H9 (cell line): ENCODE results near the gene CCDC27. TPM values are rescaled to one million over a fixed set of nuclear protein-coding genes. Genes with fewer than 3 reads are reported as not detected.

ENCODE experiments used
- DNase-seq: peaks from one replicate; pipeline ENCODE4 v3.0.0-alpha.2; 2017
- H2AFZ ChIP-seq: one replicate; pipeline ENCODE4 v1.6.1; 2013; ENCODE audit warnings: mild to moderate bottlenecking, low read length, control low read depth, moderate library complexity
- H2AK5ac ChIP-seq: 2 replicates; pipeline ENCODE4 v1.6.1; 2013; ENCODE audit warnings: low read length, control low read depth, mixed read lengths; ENCODE audit not compliant: insufficient read length
- H2BK120ac ChIP-seq: one replicate; pipeline ENCODE4 v1.6.1; 2013; ENCODE audit warnings: low read depth, mild to moderate bottlenecking, low read length, control low read depth, inconsistent platforms; ENCODE audit not compliant: poor library complexity, severe bottlenecking
- H2BK12ac ChIP-seq: 2 replicates; pipeline ENCODE4 v1.6.1; 2013; ENCODE audit warnings: low read length, control low read depth, mixed read lengths, low read depth; ENCODE audit not compliant: insufficient read length
- H2BK15ac ChIP-seq: 2 replicates; pipeline ENCODE4 v1.6.1; 2013; ENCODE audit warnings: low read depth, low read length, control low read depth
- H2BK20ac ChIP-seq: one replicate; pipeline ENCODE4 v1.6.1; 2013; ENCODE audit warnings: low read depth, mild to moderate bottlenecking, low read length, control low read depth, inconsistent platforms; ENCODE audit not compliant: poor library complexity, severe bottlenecking
- H2BK5ac ChIP-seq: 2 replicates; pipeline ENCODE4 v1.6.1; 2013; ENCODE audit warnings: low read length, control low read depth, mixed read lengths; ENCODE audit not compliant: insufficient read length
- H3K14ac ChIP-seq: 2 replicates; pipeline ENCODE4 v1.6.1; 2013; ENCODE audit warnings: low read length, control low read depth; ENCODE audit not compliant: insufficient read depth
- H3K18ac ChIP-seq: 2 replicates; pipeline ENCODE4 v1.6.1; 2013; ENCODE audit warnings: low read depth, mild to moderate bottlenecking, mixed read lengths, low read length, control low read depth; ENCODE audit not compliant: insufficient read length
- H3K23ac ChIP-seq: 2 replicates; pipeline ENCODE4 v1.6.1; 2013; ENCODE audit warnings: low read length, control low read depth, mixed read lengths, low read depth; ENCODE audit not compliant: insufficient read length
- H3K23me2 ChIP-seq: 2 replicates; pipeline ENCODE4 v1.6.1; 2013; ENCODE audit warnings: low read depth, mild to moderate bottlenecking, mixed read lengths, low read length, control low read depth; ENCODE audit not compliant: insufficient read length, poor library complexity, severe bottlenecking
- H3K27ac ChIP-seq: 2 replicates; pipeline ENCODE4 v1.5.1; 2013; ENCODE audit warnings: low read length, control low read depth, mixed read lengths, low read depth; ENCODE audit not compliant: insufficient read length
- H3K27me3 ChIP-seq: 2 replicates; pipeline ENCODE4 v1.6.1; 2013; ENCODE audit warnings: low read length, control low read depth, inconsistent platforms; ENCODE audit not compliant: insufficient read depth
- H3K4ac ChIP-seq: 2 replicates; pipeline ENCODE4 v1.6.1; 2013; ENCODE audit warnings: low read depth, mild to moderate bottlenecking, control low read depth, inconsistent platforms, low read length, moderate library complexity
- H3K4me1 ChIP-seq: 2 replicates; pipeline ENCODE4 v1.6.1; 2013; ENCODE audit warnings: low read length, control low read depth, inconsistent platforms; ENCODE audit not compliant: insufficient read depth
- H3K4me2 ChIP-seq: 2 replicates; pipeline ENCODE4 v1.6.1; 2013; ENCODE audit warnings: low read length, control low read depth, mixed read lengths; ENCODE audit not compliant: insufficient read length, insufficient read depth
- H3K56ac ChIP-seq: 2 replicates; pipeline ENCODE4 v1.6.1; 2013; ENCODE audit warnings: low read depth, mild to moderate bottlenecking, mixed read lengths, low read length, control low read depth; ENCODE audit not compliant: insufficient read length
- H3K79me1 ChIP-seq: 2 replicates; pipeline ENCODE4 v1.6.1; 2013; ENCODE audit warnings: low read depth, mild to moderate bottlenecking, moderate library complexity, low read length, control low read depth, inconsistent platforms; ENCODE audit not compliant: insufficient read depth, poor library complexity, severe bottlenecking
- H3K79me2 ChIP-seq: 2 replicates; pipeline ENCODE4 v1.6.1; 2013; ENCODE audit warnings: low read length, control low read depth, inconsistent platforms; ENCODE audit not compliant: insufficient read depth
- H3K9ac ChIP-seq: 2 replicates; pipeline ENCODE4 v1.6.1; 2013; ENCODE audit warnings: low read length, control low read depth, mixed read lengths; ENCODE audit not compliant: insufficient read length; ENCODE audit errors: extremely low read depth
- H3K9me3 ChIP-seq: one replicate; pipeline ENCODE4 v1.6.1; 2013; ENCODE audit warnings: low read depth, low read length, inconsistent platforms; ENCODE audit not compliant: control insufficient read depth
- H3T11ph ChIP-seq: one replicate; pipeline ENCODE4 v1.6.1; 2013; ENCODE audit warnings: mild to moderate bottlenecking, low read length, control low read depth, inconsistent platforms
- H4K20me1 ChIP-seq: one replicate; pipeline ENCODE4 v1.6.1; 2013; ENCODE audit not compliant: control insufficient read depth, insufficient read length, insufficient read depth
- H4K5ac ChIP-seq: 2 replicates; pipeline ENCODE4 v1.6.1; 2013; ENCODE audit warnings: low read depth, mild to moderate bottlenecking, mixed read lengths, low read length, control low read depth; ENCODE audit not compliant: insufficient read length
- H4K8ac ChIP-seq: replicated peaks from 2 replicates; pipeline ENCODE4 v1.6.1; 2013; ENCODE audit warnings: low read length, control low read depth, mixed read lengths, low read depth; ENCODE audit not compliant: insufficient read length
- H4K91ac ChIP-seq: 2 replicates; pipeline ENCODE4 v1.6.1; 2013; ENCODE audit warnings: low read depth, mild to moderate bottlenecking, moderate library complexity, mixed read lengths, low read length, control low read depth; ENCODE audit not compliant: insufficient read length
- H3K27ac Mint-ChIP-seq, 3 experiments: 2 replicates in 2 of 3; 3 replicates in 1 of 3; pipeline ENCODE4 v1.8.0; 2020 to 2021; ENCODE audit warnings: mixed read lengths in 3 of 3, mild to moderate bottlenecking in 1 of 3, moderate library complexity in 1 of 3
- H3K27me3 Mint-ChIP-seq: 2 replicates; pipeline ENCODE4 v1.8.0; 2021; ENCODE audit warnings: low read depth, mild to moderate bottlenecking, moderate library complexity, mixed read lengths
- H3K36me3 Mint-ChIP-seq, 3 experiments: 2 replicates in 2 of 3; 3 replicates in 1 of 3; pipeline ENCODE4 v1.8.0; 2020 to 2021; ENCODE audit warnings: low read depth in 3 of 3, mixed read lengths in 3 of 3; ENCODE audit not compliant: insufficient read depth in 1 of 3
- H3K4me1 Mint-ChIP-seq, 2 experiments: 2 replicates each; pipeline ENCODE4 v1.8.0; 2020; ENCODE audit warnings: mixed read lengths in 2 of 2
- H3K4me3 Mint-ChIP-seq, 2 experiments: 2 replicates in 1 of 2; 3 replicates in 1 of 2; pipeline ENCODE4 v1.8.0; 2020 to 2021; ENCODE audit warnings: mild to moderate bottlenecking in 2 of 2, mixed read lengths in 2 of 2, moderate library complexity in 1 of 2
- H3K9me3 Mint-ChIP-seq, 2 experiments: 2 replicates in 1 of 2; 3 replicates in 1 of 2; pipeline ENCODE4 v1.8.0; 2020; ENCODE audit warnings: mild to moderate bottlenecking in 2 of 2, mixed read lengths in 2 of 2, moderate library complexity in 1 of 2
- WGBS: extraction: QIAGEN DNeasy Blood & Tissue Kit; methylation state at CpG from one replicate; pipeline ENCODE4 v1.1.7; 2013; ENCODE audit warnings: missing lambda C conversion rate, low lambda C conversion rate, mixed read lengths; ENCODE audit not compliant: insufficient read length; ENCODE audit errors: extremely low coverage; 5-methylcytosine and 5-hydroxymethylcytosine counted together
- total RNA-seq: library from RNA; stranded (reverse); gene quantifications from 2 replicates; pipeline ENCODE4 v1.2.1, GENCODE V29; 2021
- TF ChIP-seq, protein P1 (sequence below): fragments of 200-600 bp; sonication (generic); conservative IDR thresholded peaks from 3 replicates; pipeline ENCODE4 v1.8.0; 2021; ENCODE audit warnings: antibody characterized with exemption, mild to moderate bottlenecking

The CCDC27 gene
- total RNA-seq, 1 experiment from 2014 or later = not detected

DNA sequence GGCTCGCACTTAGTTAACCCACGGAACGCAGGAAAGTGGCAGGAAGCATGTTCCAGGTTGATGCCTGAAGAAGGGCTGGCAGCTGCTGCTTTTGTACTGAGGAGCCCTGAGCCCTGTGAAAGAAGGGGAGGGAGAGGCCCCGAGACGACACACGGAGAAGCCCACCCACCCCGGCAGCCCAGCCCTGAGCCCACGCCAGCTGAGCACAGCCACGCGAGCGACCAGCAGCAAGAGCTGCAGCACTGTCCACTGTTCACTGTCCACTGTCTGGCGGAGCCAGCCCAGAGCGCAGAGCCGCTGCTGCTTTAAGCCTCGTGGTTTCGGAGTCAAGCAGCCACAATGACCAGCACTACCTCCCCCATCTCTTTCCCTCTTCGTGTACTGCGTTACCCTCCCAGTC is 38.7 kb downstream of the CCDC27 start:
- H3K27me3 ChIP-seq = no peaks in the 10 kb centered on the region
- H3K56ac ChIP-seq = no peak overlapping the region
- no peak overlapping the region for H3K18ac ChIP-seq
- no peak overlapping the region for H2BK120ac ChIP-seq
- peak overlapping the region; percentile 77 to 99 (median 84); a peak in 6 of 7 replicates for H3K27ac Mint-ChIP-seq
- H3K4me1 ChIP-seq = peaks cover 9% of the 10 kb centered on the region; the same call in 1 of the 2 replicates
- no peaks in the 10 kb centered on the region for H4K20me1 ChIP-seq
- H4K8ac ChIP-seq = no peak overlapping the region
- peaks cover 27 to 39% (median 28%) of the 10 kb centered on the region in 3 experiments for H3K36me3 Mint-ChIP-seq
- no peak overlapping the region for H2BK20ac ChIP-seq
- no peak overlapping the region; the same call in 1 of the 2 replicates for H3K14ac ChIP-seq
- H2AK5ac ChIP-seq = no peak overlapping the region
- H3K23ac ChIP-seq = no peak overlapping the region
- H3K9ac ChIP-seq = no peak overlapping the region
- H2BK12ac ChIP-seq = no peak overlapping the region
- H2AFZ ChIP-seq = no peak overlapping the region
- H3K79me1 ChIP-seq = no peaks in the 10 kb centered on the region
- H2BK5ac ChIP-seq = no peak overlapping the region
- H3K27ac ChIP-seq = no peak overlapping the region
- no peak overlapping the region for H3K4ac ChIP-seq
- H3K4me2 ChIP-seq = no peak overlapping the region
- no CpG with 5 or more reads among the region's 18 CpGs for WGBS
- no peak overlapping the region for H4K5ac ChIP-seq
- no peaks in the 10 kb centered on the region for H3K9me3 ChIP-seq
- H3K9me3 Mint-ChIP-seq = no peaks in the 10 kb centered on the region
- no peak overlapping the region for H4K91ac ChIP-seq
- TF ChIP-seq, protein P1, sequence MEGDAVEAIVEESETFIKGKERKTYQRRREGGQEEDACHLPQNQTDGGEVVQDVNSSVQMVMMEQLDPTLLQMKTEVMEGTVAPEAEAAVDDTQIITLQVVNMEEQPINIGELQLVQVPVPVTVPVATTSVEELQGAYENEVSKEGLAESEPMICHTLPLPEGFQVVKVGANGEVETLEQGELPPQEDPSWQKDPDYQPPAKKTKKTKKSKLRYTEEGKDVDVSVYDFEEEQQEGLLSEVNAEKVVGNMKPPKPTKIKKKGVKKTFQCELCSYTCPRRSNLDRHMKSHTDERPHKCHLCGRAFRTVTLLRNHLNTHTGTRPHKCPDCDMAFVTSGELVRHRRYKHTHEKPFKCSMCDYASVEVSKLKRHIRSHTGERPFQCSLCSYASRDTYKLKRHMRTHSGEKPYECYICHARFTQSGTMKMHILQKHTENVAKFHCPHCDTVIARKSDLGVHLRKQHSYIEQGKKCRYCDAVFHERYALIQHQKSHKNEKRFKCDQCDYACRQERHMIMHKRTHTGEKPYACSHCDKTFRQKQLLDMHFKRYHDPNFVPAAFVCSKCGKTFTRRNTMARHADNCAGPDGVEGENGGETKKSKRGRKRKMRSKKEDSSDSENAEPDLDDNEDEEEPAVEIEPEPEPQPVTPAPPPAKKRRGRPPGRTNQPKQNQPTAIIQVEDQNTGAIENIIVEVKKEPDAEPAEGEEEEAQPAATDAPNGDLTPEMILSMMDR = no peak
- no peak overlapping the region for H3T11ph ChIP-seq
- H3K4me1 Mint-ChIP-seq = peaks cover 33 to 51% of the 10 kb centered on the region in 2 experiments
- H3K23me2 ChIP-seq = no peaks in the 10 kb centered on the region
- no peak overlapping the region for H3K4me3 Mint-ChIP-seq
- H3K79me2 ChIP-seq = peaks cover 24% of the 10 kb centered on the region; the same call in 1 of the 2 replicates
- no peak for DNase-seq
- H2BK15ac ChIP-seq = no peak overlapping the region
- H3K27me3 Mint-ChIP-seq = no peaks in the 10 kb centered on the region; the same call in 1 of the 2 replicates
